ENCODE results near the gene DLK1. TPM values are rescaled to one million over a fixed set of nuclear protein-coding genes. Genes with fewer than 3 reads are reported as not detected.

The DLK1 gene
- total RNA-seq, 1 donor from 2014 or later = 1.3 TPM

GRCh38 chr14:100755649-100756048 is 29.0 kb downstream of the DLK1 start:
- Mint-ChIP-seq H3K4me1 (ENCODE audit: unreplicated experiment) (no peaks in the 10 kb centered on the region), H3K27ac (ENCODE audit: unreplicated experiment) (no peak overlapping the region), H3K36me3 (ENCODE audit: low read depth, unreplicated experiment) (no peaks in the 10 kb centered on the region), H3K9me3 (ENCODE audit: unreplicated experiment) (no peaks in the 10 kb centered on the region), H3K4me3 (ENCODE audit: unreplicated experiment) (no peak overlapping the region), H3K27me3 (ENCODE audit: unreplicated experiment) (peaks cover 2% of the 10 kb centered on the region)
- DNase-seq (ENCODE audit: low spot score) = no peak
- no peak for TF ChIP-seq CTCF (IDR thresholded peaks at IDR 0.05; ENCODE audit: unreplicated experiment)

GRCh38 chr14:100761481-100761880 is 34.8 kb downstream of the DLK1 start:
- DNase-seq (ENCODE audit: low spot score) = no peak
- H3K4me3 Mint-ChIP-seq (ENCODE audit: unreplicated experiment) = no peak overlapping the region
- peaks cover 4% of the 10 kb centered on the region for H3K27me3 Mint-ChIP-seq (ENCODE audit: unreplicated experiment)
- no peaks in the 10 kb centered on the region for H3K4me1 Mint-ChIP-seq (ENCODE audit: unreplicated experiment)
- TF ChIP-seq CTCF (IDR thresholded peaks at IDR 0.05; ENCODE audit: unreplicated experiment) = no peak
- no peak overlapping the region for H3K27ac Mint-ChIP-seq (ENCODE audit: unreplicated experiment)
- H3K9me3 Mint-ChIP-seq (ENCODE audit: unreplicated experiment) = no peaks in the 10 kb centered on the region
- H3K36me3 Mint-ChIP-seq (ENCODE audit: low read depth, unreplicated experiment) = no peaks in the 10 kb centered on the region

- Mint-ChIP-seq H3K4me1 (ENCODE audit: unreplicated experiment) (no peaks in the 10 kb centered on the region), H3K4me3 (ENCODE audit: unreplicated experiment) (no peak overlapping the region), H3K27ac (ENCODE audit: unreplicated experiment) (no peak overlapping the region), H3K36me3 (ENCODE audit: low read depth, unreplicated experiment) (no peaks in the 10 kb centered on the region), H3K9me3 (ENCODE audit: unreplicated experiment) (no peaks in the 10 kb centered on the region), H3K27me3 (ENCODE audit: unreplicated experiment) (peaks cover 4% of the 10 kb centered on the region)
- TF ChIP-seq CTCF (IDR thresholded peaks at IDR 0.05; ENCODE audit: unreplicated experiment) = no peak
- DNase-seq (ENCODE audit: low spot score) = no peak
Observed at GRCh38 chr14:100762089-100762515, 35.4 kb downstream of the DLK1 start.

- Mint-ChIP-seq H3K27me3 (ENCODE audit: unreplicated experiment) (peaks cover 4% of the 10 kb centered on the region), H3K4me1 (ENCODE audit: unreplicated experiment) (no peaks in the 10 kb centered on the region), H3K27ac (ENCODE audit: unreplicated experiment) (no peak overlapping the region), H3K4me3 (ENCODE audit: unreplicated experiment) (no peak overlapping the region), H3K36me3 (ENCODE audit: low read depth, unreplicated experiment) (no peaks in the 10 kb centered on the region), H3K9me3 (ENCODE audit: unreplicated experiment) (no peaks in the 10 kb centered on the region)
- TF ChIP-seq CTCF (IDR thresholded peaks at IDR 0.05; ENCODE audit: unreplicated experiment) = no peak
- no peak for DNase-seq (ENCODE audit: low spot score)
Observed at GRCh38 chr14:100762901-100763300, 36.2 kb downstream of the DLK1 start.

GRCh38 chr14:100764471-100765115 is 37.9 kb downstream of the DLK1 start:
- Mint-ChIP-seq H3K27me3 (ENCODE audit: unreplicated experiment) (peaks cover 4% of the 10 kb centered on the region), H3K4me1 (ENCODE audit: unreplicated experiment) (no peaks in the 10 kb centered on the region), H3K27ac (ENCODE audit: unreplicated experiment) (no peak overlapping the region), H3K36me3 (ENCODE audit: low read depth, unreplicated experiment) (no peaks in the 10 kb centered on the region), H3K4me3 (ENCODE audit: unreplicated experiment) (no peak overlapping the region), H3K9me3 (ENCODE audit: unreplicated experiment) (no peaks in the 10 kb centered on the region)
- no peak for DNase-seq (ENCODE audit: low spot score)
- no peak for TF ChIP-seq CTCF (IDR thresholded peaks at IDR 0.05; ENCODE audit: unreplicated experiment)
